Gastroesophageal sphincter (tissue), 4 donors: ENCODE results near the gene PDE1A. TPM values are rescaled to one million over a fixed set of nuclear protein-coding genes. Genes with fewer than 3 reads are reported as not detected.

Experiments
- ATAC-seq: fragments of 150-250 bp; one replicate; pipeline ENCODE4 v1.9.1; 2016; ENCODE audit warnings: mild to moderate bottlenecking, moderate library complexity
- H3K27ac ChIP-seq, 4 donors: fragments of 200-600 bp; sonication (generic) in 3 of 4; 1 replicate in 3 of 4; 2 replicates in 1 of 4; pipeline ENCODE4 v1.5.1; 2016 to 2019
- H3K27me3 ChIP-seq: fragments of 200-600 bp; sonication (generic); one replicate; pipeline ENCODE4 v1.5.1; 2019
- H3K36me3 ChIP-seq, 2 donors: fragments of 200-600 bp; sonication (generic); one replicate each; pipeline ENCODE4 v1.5.1; 2019; ENCODE audit warnings: control low read depth in 1 of 2
- H3K4me1 ChIP-seq, 3 donors: fragments of 200-600 bp; sonication (generic); 1 replicate in 2 of 3; 2 replicates in 1 of 3; pipeline ENCODE4 v1.5.1; 2016 to 2019; ENCODE audit warnings: control low read depth in 2 of 3
- H3K4me3 ChIP-seq, 2 donors: fragments of 200-600 bp; sonication (generic); one replicate each; pipeline ENCODE4 v1.5.1; 2019; ENCODE audit warnings: mild to moderate bottlenecking in 1 of 2, moderate library complexity in 1 of 2
- H3K9me3 ChIP-seq, 3 donors: fragments of 200-600 bp; sonication (generic); one replicate each; pipeline ENCODE4 v1.5.1; 2017 to 2019; ENCODE audit warnings: control low read depth in 2 of 3
- EP300 ChIP-seq: sonication (generic); formaldehyde crosslinking; IDR thresholded peaks from one replicate; pipeline ENCODE4 v1.6.1; 2017; ENCODE audit warnings: antibody characterized with exemption, mild to moderate bottlenecking
- POLR2A ChIP-seq, 2 donors: fragments of 450-650 bp; IDR thresholded peaks; one replicate each; pipeline ENCODE4 v1.6.1; 2017; ENCODE audit warnings: antibody characterized with exemption in 2 of 2, mild to moderate bottlenecking in 2 of 2, moderate library complexity in 1 of 2
- POLR2AphosphoS5 ChIP-seq: sonication (generic); formaldehyde crosslinking; IDR thresholded peaks from one replicate; pipeline ENCODE4 v1.6.1; 2017; ENCODE audit warnings: antibody characterized with exemption
- WGBS, 2 donors: methylation state at CpG; one replicate each; pipeline ENCODE4 v1.1.5; 2018; ENCODE audit warnings: low coverage in 1 of 2; 5-methylcytosine and 5-hydroxymethylcytosine counted together
- total RNA-seq, 4 donors: library from RNA; depleted of rRNA; stranded (reverse); fragments of >200 nt; gene quantifications; one replicate each; pipeline ENCODE4 v1.1.0, GENCODE V29; 2016
- TF ChIP-seq, protein P1 (sequence below), 4 experiments: fragments of 200-600 bp in 2 of 4; fragments of 450-650 bp in 2 of 4; sonication (generic) in 1 of 4; IDR thresholded peaks; one replicate each; pipeline ENCODE4 v1.5.1; 2017 to 2019; ENCODE audit warnings: antibody characterized with exemption in 4 of 4, mild to moderate bottlenecking in 2 of 4, moderate library complexity in 2 of 4

Gene PDE1A
- total RNA-seq, 4 donors from 2014 or later, result 7.2 to 17.2 (median 11.8) TPM

DNA sequence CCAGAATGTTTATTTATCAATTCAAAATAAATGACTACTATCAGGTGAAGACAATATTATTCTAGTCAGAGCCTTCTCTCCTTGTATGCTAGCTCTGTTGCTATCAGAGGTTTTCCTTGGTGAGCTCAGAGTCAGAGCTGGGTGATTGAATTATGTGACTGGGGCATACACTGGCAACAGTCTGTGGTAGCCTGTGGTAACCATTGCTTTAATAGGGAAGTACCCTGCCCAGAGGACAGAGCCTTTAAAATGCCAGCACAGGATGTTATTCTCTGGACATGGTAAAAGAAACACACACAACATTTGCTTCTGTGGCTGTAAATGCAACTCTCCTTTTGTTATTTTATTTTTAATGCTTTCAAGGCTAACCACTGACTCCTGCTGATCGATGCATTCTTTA is 316.5 kb downstream of the PDE1A start:
- Histone ChIP-seq H3K27me3 (no peaks in the 10 kb centered on the region), H3K27ac (no peak overlapping the region), H3K9me3 (no peaks in the 10 kb centered on the region), H3K36me3 (no peaks in the 10 kb centered on the region), H3K4me1 (no peaks in the 10 kb centered on the region), H3K4me3 (no peak overlapping the region)
- ATAC-seq, result no peak
- 73% methylated on average over 1 of the region's 1 CpG; no CpG with 5 or more reads in 1 of the 2 donors for WGBS, 2 donors
- no peak for TF ChIP-seq EP300
- no peak for TF ChIP-seq POLR2A (IDR thresholded peaks at IDR 0.05)
- no peak for TF ChIP-seq POLR2AphosphoS5
- TF ChIP-seq, protein P1, sequence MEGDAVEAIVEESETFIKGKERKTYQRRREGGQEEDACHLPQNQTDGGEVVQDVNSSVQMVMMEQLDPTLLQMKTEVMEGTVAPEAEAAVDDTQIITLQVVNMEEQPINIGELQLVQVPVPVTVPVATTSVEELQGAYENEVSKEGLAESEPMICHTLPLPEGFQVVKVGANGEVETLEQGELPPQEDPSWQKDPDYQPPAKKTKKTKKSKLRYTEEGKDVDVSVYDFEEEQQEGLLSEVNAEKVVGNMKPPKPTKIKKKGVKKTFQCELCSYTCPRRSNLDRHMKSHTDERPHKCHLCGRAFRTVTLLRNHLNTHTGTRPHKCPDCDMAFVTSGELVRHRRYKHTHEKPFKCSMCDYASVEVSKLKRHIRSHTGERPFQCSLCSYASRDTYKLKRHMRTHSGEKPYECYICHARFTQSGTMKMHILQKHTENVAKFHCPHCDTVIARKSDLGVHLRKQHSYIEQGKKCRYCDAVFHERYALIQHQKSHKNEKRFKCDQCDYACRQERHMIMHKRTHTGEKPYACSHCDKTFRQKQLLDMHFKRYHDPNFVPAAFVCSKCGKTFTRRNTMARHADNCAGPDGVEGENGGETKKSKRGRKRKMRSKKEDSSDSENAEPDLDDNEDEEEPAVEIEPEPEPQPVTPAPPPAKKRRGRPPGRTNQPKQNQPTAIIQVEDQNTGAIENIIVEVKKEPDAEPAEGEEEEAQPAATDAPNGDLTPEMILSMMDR (IDR thresholded peaks at IDR 0.05), result no peak

DNA sequence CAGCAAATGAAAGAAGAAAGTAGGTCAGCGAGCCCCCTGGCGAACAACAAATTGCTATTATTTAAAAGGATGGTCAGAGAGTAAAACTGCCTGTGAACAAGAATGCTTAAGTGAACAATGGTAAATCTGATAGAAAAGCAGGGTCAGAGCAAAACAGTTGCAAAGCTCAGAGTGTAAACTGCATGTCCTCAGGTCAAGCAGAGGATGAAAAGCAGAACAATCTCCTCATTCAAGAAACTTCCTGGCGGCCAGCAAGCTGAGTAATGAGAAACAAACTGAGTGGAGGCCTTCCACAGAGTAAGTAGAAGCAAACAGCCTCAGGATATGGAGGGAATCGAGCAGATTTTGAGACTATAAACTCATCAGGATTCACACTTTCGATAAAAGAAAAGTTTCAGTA is 323.3 kb downstream of the PDE1A start:
- no peaks in the 10 kb centered on the region for H3K36me3 ChIP-seq
- H3K27ac ChIP-seq, result no peak overlapping the region
- 76 to 84% methylated on average over 5 of the region's 5 CpGs for WGBS, 2 donors
- H3K4me3 ChIP-seq, result no peak overlapping the region
- no peaks in the 10 kb centered on the region for H3K9me3 ChIP-seq
- TF ChIP-seq, protein P1 (IDR thresholded peaks at IDR 0.05), result no peak
- TF ChIP-seq POLR2AphosphoS5 (no peak), POLR2A (IDR thresholded peaks at IDR 0.05) (no peak), EP300 (no peak)
- ATAC-seq, result no peak
- H3K4me1 ChIP-seq, result no peaks in the 10 kb centered on the region
- H3K27me3 ChIP-seq, result no peaks in the 10 kb centered on the region

DNA sequence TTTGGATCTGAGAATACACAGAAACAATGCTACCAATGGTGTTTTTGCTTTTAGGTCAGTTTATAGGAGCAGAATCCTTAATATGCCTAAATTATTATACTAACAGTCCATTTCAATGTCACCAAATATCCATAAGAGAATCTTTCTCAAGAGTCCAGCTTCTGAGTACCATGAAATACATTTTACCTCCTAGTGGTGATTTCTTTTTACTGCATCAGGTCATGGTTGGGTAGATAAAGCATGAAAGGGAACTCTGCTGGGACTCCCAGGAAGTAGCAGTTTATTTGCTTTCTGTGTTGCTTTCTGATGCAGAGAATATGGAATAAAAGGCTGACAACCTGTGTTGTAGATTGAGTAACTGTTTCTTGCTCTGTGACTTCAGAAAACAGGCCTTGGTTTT is 325.6 kb downstream of the PDE1A start:
- no peaks in the 10 kb centered on the region for H3K4me1 ChIP-seq
- H3K27me3 ChIP-seq, result no peaks in the 10 kb centered on the region
- no peaks in the 10 kb centered on the region for H3K9me3 ChIP-seq
- ATAC-seq, result no peak
- TF ChIP-seq, protein P1 (IDR thresholded peaks at IDR 0.05), result no peak
- TF ChIP-seq EP300 (no peak), POLR2AphosphoS5 (no peak), POLR2A (IDR thresholded peaks at IDR 0.05) (no peak)
- no peak overlapping the region for H3K27ac ChIP-seq
- H3K4me3 ChIP-seq, result no peak overlapping the region
- H3K36me3 ChIP-seq, result no peaks in the 10 kb centered on the region

DNA sequence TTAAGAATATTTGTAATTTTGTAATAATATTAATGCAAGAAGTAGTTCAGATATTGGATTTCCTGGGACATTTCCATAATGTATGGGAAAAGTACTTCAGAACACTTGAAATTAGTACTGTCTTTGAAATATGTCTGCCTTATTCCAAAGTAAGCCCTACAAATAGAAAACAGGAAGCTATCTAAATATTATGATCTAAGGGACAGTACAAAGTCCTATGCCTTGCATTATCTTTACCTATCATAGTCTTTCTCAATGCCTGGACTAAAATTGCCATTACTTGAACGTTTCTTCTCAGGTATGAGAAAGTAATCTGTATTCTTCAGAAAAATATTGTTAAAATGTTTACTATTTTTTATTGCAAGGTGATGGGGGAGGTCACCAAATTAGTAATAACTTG is 328.2 kb downstream of the PDE1A start:
- no peak for ATAC-seq
- Histone ChIP-seq H3K27ac (no peak overlapping the region), H3K27me3 (no peaks in the 10 kb centered on the region), H3K9me3 (peaks cover 0 to 2% (median 0%) of the 10 kb centered on the region in 3 donors), H3K36me3 (no peaks in the 10 kb centered on the region), H3K4me3 (no peak overlapping the region), H3K4me1 (no peaks in the 10 kb centered on the region)
- no peak for TF ChIP-seq POLR2A (IDR thresholded peaks at IDR 0.05)
- TF ChIP-seq POLR2AphosphoS5, result no peak
- TF ChIP-seq, protein P1 (IDR thresholded peaks at IDR 0.05), result no peak
- TF ChIP-seq EP300, result no peak
- WGBS, 2 donors, result 71 to 80% methylated on average over 1 of the region's 1 CpG

DNA sequence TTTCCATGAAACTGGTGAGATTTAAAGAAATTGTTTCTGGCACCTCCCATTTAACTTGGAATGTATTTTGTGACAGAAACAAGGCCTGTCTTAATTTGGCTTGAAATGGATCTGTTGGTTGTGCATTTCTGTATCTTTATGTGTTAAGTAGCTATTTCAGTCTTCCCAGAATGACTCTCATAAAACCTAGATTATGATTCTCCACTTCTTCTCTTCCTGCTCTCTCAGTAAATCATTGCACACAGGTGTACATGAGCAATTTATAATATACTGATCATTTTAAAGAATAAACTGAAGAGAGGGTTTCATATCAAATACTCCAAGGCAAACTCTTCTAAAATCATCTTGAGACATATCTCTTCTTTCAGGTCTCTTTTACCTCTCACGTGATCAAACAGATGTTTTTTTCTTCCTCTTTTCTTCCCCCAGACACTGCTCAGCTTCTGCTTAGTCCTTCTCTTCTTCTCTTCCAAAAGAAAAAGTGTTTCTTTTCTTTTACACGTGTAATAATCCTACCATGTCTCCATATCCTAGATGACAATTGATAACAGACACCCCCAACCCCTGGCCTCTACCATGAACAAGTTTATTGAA is 329.2 kb downstream of the PDE1A start:
- Histone ChIP-seq H3K4me1 (no peaks in the 10 kb centered on the region), H3K27me3 (no peaks in the 10 kb centered on the region), H3K4me3 (no peak overlapping the region), H3K27ac (no peak overlapping the region), H3K36me3 (no peaks in the 10 kb centered on the region), H3K9me3 (peaks cover 0 to 10% (median 0%) of the 10 kb centered on the region in 3 donors)
- WGBS, 2 donors, result 56 to 60% methylated on average over 2 of the region's 2 CpGs
- TF ChIP-seq, protein P1 (IDR thresholded peaks at IDR 0.05), result no peak
- no peak for TF ChIP-seq EP300
- no peak for ATAC-seq
